HFFc6 (cell line): Measurements from ENCODE around the gene CREB3. TPM values are rescaled to one million over a fixed set of nuclear protein-coding genes. Genes with fewer than 3 reads are reported as not detected.

Source experiments
- DNase-seq: peaks from one replicate; pipeline ENCODE4 v3.0.0-alpha.2; 2018
- H3K27ac Mint-ChIP-seq: 2 replicates; pipeline ENCODE4 v1.8.0; 2020; ENCODE audit warnings: mild to moderate bottlenecking, mixed read lengths
- H3K27me3 Mint-ChIP-seq: 2 replicates; pipeline ENCODE4 v1.8.0; 2021; ENCODE audit warnings: mild to moderate bottlenecking, moderate library complexity, mixed read lengths; ENCODE audit not compliant: insufficient read depth
- H3K36me3 Mint-ChIP-seq: 2 replicates; pipeline ENCODE4 v1.8.0; 2021; ENCODE audit warnings: low read depth, mixed read lengths
- H3K4me1 Mint-ChIP-seq: 2 replicates; pipeline ENCODE4 v1.8.0; 2020; ENCODE audit warnings: low read depth, mixed read lengths
- H3K4me3 Mint-ChIP-seq: 2 replicates; pipeline ENCODE4 v1.8.0; 2020; ENCODE audit warnings: mild to moderate bottlenecking, moderate library complexity, mixed read lengths
- H3K9me3 Mint-ChIP-seq: 2 replicates; pipeline ENCODE4 v1.8.0; 2020; ENCODE audit warnings: mild to moderate bottlenecking, mixed read lengths
- CTCF ChIP-seq: fragments of 200-600 bp; sonication (generic); IDR thresholded peaks from 2 replicates; pipeline ENCODE4 v1.5.0; 2021; ENCODE audit warnings: antibody characterized with exemption, mild to moderate bottlenecking
- total RNA-seq, 6 experiments: library from RNA; stranded (reverse); fragmentation: NEBNext Ultra II Directional; extraction: Animal tissue kit (Norgen Biotek cat#: 25700); gene quantifications; 2 replicates in 1 of 6; 3 replicates in 5 of 6; pipeline ENCODE4 v1.2.3, GENCODE V29; 2021

The CREB3 gene
- total RNA-seq, 6 experiments from 2014 or later: 106 to 127 (median 114) TPM

DNA sequence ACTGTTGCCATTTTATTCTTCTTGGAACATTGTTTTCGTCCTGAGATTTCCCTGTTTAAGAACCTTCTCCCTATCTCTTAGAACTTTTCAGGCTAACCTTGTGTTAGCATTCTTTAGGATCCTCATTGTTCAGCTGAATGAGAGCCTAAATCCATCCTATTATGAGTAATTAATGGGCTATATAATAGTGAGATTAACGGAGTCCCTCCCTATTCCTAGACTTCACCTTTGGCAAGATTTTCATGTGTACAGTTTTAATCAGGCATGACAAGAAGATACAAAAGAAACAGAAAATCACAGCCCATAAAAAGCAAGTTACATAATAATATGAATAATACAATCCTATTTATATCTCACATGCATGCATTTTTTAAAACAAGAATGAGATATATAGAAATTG is 30.7 kb downstream of the CREB3 start:
- DNase-seq: no peak
- Mint-ChIP-seq H3K4me3 (no peak overlapping the region), H3K27me3 (peaks cover 15% of the 10 kb centered on the region), H3K27ac (no peak overlapping the region), H3K36me3 (no peaks in the 10 kb centered on the region), H3K9me3 (no peaks in the 10 kb centered on the region), H3K4me1 (peaks cover 7% of the 10 kb centered on the region; the same call in 1 of the 2 replicates)
- no peak for TF ChIP-seq CTCF

DNA sequence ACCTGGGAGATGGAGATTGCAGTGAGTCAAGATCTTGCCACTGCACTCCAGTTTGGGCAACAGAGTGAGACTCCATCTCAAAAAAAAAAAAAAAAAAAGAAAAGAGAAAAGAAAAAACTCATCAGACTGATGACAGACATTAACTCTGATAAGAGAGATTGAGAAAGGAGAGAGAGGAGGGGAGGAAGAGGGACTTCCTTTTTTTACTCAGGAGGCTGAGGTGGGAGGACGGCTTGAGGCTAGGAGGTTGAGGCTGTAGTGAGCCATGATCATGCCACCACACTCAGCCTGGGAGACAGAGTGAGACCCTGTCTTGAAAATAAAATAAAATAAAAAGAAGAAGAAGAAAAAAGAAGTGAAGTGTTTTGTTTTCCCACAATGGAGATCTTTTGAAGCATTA is 31.3 kb downstream of the CREB3 start:
- no peak for DNase-seq
- peaks cover 7% of the 10 kb centered on the region; the same call in 1 of the 2 replicates for H3K4me1 Mint-ChIP-seq
- no peaks in the 10 kb centered on the region for H3K36me3 Mint-ChIP-seq
- H3K9me3 Mint-ChIP-seq: no peaks in the 10 kb centered on the region
- H3K4me3 Mint-ChIP-seq: no peak overlapping the region
- H3K27ac Mint-ChIP-seq: no peak overlapping the region
- no peak for TF ChIP-seq CTCF
- H3K27me3 Mint-ChIP-seq: peaks cover 15% of the 10 kb centered on the region

DNA sequence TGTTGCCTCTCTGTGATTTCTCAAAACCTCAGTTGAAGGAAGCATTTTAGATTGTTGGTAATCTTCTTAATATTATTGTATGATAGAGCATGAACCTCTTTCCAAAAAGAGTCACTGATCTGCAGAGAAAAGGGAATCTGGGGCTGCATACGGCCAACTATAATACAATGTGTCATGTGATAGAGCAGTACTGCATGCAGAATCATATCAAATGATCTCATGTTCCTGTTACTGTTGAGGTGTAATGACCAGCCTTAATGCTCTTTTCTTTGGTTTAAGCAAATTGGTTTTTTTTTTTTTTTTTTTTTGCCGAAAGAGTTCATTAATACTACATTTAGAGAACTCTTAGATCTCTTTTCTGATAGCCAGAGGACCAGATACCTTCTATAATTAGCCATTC is 34.5 kb downstream of the CREB3 start:
- Mint-ChIP-seq H3K4me1 (no peaks in the 10 kb centered on the region), H3K9me3 (no peaks in the 10 kb centered on the region), H3K4me3 (no peak overlapping the region), H3K27me3 (peaks cover 13% of the 10 kb centered on the region), H3K27ac (no peak overlapping the region), H3K36me3 (no peaks in the 10 kb centered on the region)
- DNase-seq: no peak
- no peak for TF ChIP-seq CTCF

DNA sequence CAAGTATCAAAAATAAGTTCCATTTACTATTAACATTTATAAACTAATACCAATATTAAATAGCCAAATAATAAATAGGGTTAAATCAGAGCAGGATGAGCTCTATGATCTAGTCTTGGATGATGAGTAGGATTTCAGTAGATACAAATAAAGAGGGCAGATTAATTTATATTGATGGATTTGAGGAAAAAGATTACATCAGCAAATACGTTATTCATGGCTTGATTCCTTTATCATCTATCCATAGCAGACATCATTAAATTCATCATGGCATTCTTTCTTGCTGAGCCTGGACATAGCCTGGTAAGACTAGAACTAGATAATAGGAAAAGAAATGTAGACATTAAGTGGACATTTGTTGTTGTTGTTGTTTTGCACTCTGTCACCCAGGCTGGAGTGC is 35.0 kb downstream of the CREB3 start:
- Mint-ChIP-seq H3K27ac (no peak overlapping the region), H3K4me3 (no peak overlapping the region), H3K4me1 (no peaks in the 10 kb centered on the region), H3K36me3 (no peaks in the 10 kb centered on the region), H3K9me3 (no peaks in the 10 kb centered on the region), H3K27me3 (peaks cover 11% of the 10 kb centered on the region)
- no peak for DNase-seq
- TF ChIP-seq CTCF: no peak

DNA sequence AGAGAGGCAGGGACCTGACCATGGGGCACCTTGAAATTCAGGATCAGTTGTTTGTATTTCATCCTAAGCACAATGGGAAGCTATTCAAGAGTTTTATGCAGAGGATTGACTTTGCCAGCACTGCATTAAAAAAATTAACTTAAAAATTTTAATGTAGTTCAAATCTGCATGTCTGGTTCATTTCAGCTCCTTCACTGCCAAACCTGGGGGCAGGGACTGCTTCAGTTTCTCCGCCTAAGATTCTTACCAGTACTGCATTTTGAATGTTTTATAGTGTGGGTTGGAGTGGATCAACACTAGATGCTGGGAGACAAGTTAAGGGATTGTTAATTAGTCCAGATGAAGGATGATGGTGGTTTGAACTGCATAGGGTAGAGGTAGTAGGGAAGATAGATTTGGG is 37.3 kb downstream of the CREB3 start:
- no peak for TF ChIP-seq CTCF
- Mint-ChIP-seq H3K27me3 (peaks cover 9% of the 10 kb centered on the region), H3K27ac (no peak overlapping the region), H3K9me3 (no peaks in the 10 kb centered on the region), H3K4me1 (no peaks in the 10 kb centered on the region), H3K4me3 (no peak overlapping the region), H3K36me3 (no peaks in the 10 kb centered on the region)
- DNase-seq: no peak

GRCh38 chr9:35771075-35771433 is 38.6 kb downstream of the CREB3 start:
- H3K36me3 Mint-ChIP-seq: no peaks in the 10 kb centered on the region
- H3K4me1 Mint-ChIP-seq: peaks cover 10% of the 10 kb centered on the region; the same call in 1 of the 2 replicates
- H3K27me3 Mint-ChIP-seq: peaks cover 7% of the 10 kb centered on the region; the same call in 1 of the 2 replicates
- no peak overlapping the region for H3K27ac Mint-ChIP-seq
- no peak overlapping the region for H3K4me3 Mint-ChIP-seq
- TF ChIP-seq CTCF: no peak
- H3K9me3 Mint-ChIP-seq: no peaks in the 10 kb centered on the region
- no peak for DNase-seq
